Psoas muscle (tissue), 8 donors: Measurements from ENCODE around the gene POR. TPM values are rescaled to one million over a fixed set of nuclear protein-coding genes. Genes with fewer than 3 reads are reported as not detected.
A peak's percentile ranks its signal among the peaks of the same experiment; 100 is the strongest.
"Not testable (repeated sequence)": the region's sequence is repeated elsewhere in the genome, so short reads cannot be mapped to it uniquely, and the experiment has no call there.

Experiments used
- ATAC-seq, 4 donors: fragments of 200-7000 bp; cut with Tn5 transposase; one replicate each; pipeline ENCODE4 v1.9.1; 2020; ENCODE audit warnings: moderate library complexity in 3 of 4, mild to moderate bottlenecking in 2 of 4
- DNase-seq, 2 donors: peaks; one replicate each; pipeline ENCODE4 v3.0.0-alpha.2; 2020
- H3K27ac ChIP-seq: fragments of 200-600 bp; one replicate; pipeline ENCODE4 v1.8.0; 2022
- H3K27me3 ChIP-seq, 3 donors: fragments of 200-600 bp in 1 of 3; one replicate each; pipeline versions ENCODE4 v1.6.1 to v1.8.0; 2013 to 2022; ENCODE audit warnings: low read length in 2 of 3, mild to moderate bottlenecking in 2 of 3, moderate library complexity in 1 of 3; ENCODE audit not compliant: insufficient read depth in 3 of 3
- H3K36me3 ChIP-seq, 2 donors: fragments of 200-600 bp in 1 of 2; one replicate each; pipeline versions ENCODE4 v1.6.1 to v1.8.0; 2013 to 2022; ENCODE audit warnings: low read depth in 1 of 2, mild to moderate bottlenecking in 1 of 2, moderate library complexity in 1 of 2; ENCODE audit not compliant: insufficient read depth in 1 of 2
- H3K4me1 ChIP-seq: fragments of 200-600 bp; one replicate; pipeline ENCODE4 v1.8.0; 2022
- H3K4me3 ChIP-seq: fragments of 200-600 bp; one replicate; pipeline ENCODE4 v1.8.0; 2022; ENCODE audit warnings: mild to moderate bottlenecking
- H3K9me3 ChIP-seq: fragments of 200-600 bp; one replicate; pipeline ENCODE4 v1.8.0; 2022
- WGBS, 3 donors: extraction: QIAGEN DNeasy Blood & Tissue Kit; methylation state at CpG; one replicate each; pipeline versions ENCODE4 v1.1.6 to v1.1.7; 2013; 5-methylcytosine and 5-hydroxymethylcytosine counted together
- intact Hi-C, 2 donors: fragments of 100-400 bp; cut with DNase I; formaldehyde crosslinking; loops; one replicate each; pipeline versions ENCODE4 v1.11.0 to v1.14.2; 2022
- polyA plus RNA-seq, 3 donors: library from polyadenylated mRNA; stranded (reverse); fragments of 200-250 nt; gene quantifications; one replicate each; pipeline ENCODE4 v1.2.3, GENCODE V29; 2013
- total RNA-seq, 4 donors: library from RNA; stranded (reverse); fragmentation: NEBNext Ultra II Directional in 2 of 4; extraction: Animal tissue kit (Norgen Biotek cat#: 25700) in 2 of 4; gene quantifications; one replicate each; pipeline versions ENCODE4 v1.2.1 to v1.2.4, GENCODE V29; 2021 to 2023
- TF ChIP-seq, protein P1 (sequence below): fragments of 200-600 bp; IDR thresholded peaks from one replicate; pipeline ENCODE4 v1.8.0; 2022; ENCODE audit warnings: antibody characterized with exemption
- donor health status: healthy with polysubstance abuse.
- donor health status: DM: no; HTN: no; CAD: no; lungs with moderate emphysema.
- donor health status: Bipolar disorder and iron deficiency.
- donor health status: healthy.
- donor health status: DM: yes; HTN: yes; CAD: no.
- donor health status: DM: no; HTN: no; CAD: no.
- donor health status: DM: no; HTN: no; CAD: no.
- donor health status: DM: yes; HTN: yes; CAD: no.

POR gene
- total and polyA plus RNA-seq, 7 donors = 48.8 to 288 (median 138) TPM

DNA sequence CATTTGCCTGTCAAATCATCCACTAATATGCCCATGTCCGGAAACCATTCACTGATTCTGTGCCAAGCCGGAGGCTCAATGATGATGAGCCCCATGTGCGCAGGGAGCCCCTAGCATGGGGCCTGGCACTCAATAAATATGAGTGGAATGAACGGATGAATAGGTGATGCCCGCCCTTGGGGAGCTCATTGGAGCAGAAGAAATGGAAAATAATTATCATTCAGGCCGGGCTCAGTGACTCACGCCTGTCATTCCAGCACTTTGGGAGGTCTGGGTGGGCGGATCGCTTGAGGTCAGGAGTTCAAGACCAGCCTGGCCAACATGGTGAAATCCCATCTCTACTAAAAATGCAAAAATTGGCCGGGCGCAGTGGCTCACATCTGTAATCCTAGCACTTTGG lies 25.1 kb upstream of the POR start:
- Histone ChIP-seq H3K36me3 (peaks cover 0 to 33% of the 10 kb centered on the region in 2 donors), H3K4me3 (no peak overlapping the region), H3K27me3 (no peaks in the 10 kb centered on the region), H3K9me3 (no peaks in the 10 kb centered on the region), H3K4me1 (peaks cover 5% of the 10 kb centered on the region), H3K27ac (no peak overlapping the region)
- WGBS, 3 donors = 67 to 74% (median 68%) methylated on average over 11 of the region's 11 CpGs
- DNase-seq = no peak
- TF ChIP-seq, protein P1, sequence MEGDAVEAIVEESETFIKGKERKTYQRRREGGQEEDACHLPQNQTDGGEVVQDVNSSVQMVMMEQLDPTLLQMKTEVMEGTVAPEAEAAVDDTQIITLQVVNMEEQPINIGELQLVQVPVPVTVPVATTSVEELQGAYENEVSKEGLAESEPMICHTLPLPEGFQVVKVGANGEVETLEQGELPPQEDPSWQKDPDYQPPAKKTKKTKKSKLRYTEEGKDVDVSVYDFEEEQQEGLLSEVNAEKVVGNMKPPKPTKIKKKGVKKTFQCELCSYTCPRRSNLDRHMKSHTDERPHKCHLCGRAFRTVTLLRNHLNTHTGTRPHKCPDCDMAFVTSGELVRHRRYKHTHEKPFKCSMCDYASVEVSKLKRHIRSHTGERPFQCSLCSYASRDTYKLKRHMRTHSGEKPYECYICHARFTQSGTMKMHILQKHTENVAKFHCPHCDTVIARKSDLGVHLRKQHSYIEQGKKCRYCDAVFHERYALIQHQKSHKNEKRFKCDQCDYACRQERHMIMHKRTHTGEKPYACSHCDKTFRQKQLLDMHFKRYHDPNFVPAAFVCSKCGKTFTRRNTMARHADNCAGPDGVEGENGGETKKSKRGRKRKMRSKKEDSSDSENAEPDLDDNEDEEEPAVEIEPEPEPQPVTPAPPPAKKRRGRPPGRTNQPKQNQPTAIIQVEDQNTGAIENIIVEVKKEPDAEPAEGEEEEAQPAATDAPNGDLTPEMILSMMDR = no peak
- intact Hi-C loops = no loop called here
- no peak for ATAC-seq

DNA sequence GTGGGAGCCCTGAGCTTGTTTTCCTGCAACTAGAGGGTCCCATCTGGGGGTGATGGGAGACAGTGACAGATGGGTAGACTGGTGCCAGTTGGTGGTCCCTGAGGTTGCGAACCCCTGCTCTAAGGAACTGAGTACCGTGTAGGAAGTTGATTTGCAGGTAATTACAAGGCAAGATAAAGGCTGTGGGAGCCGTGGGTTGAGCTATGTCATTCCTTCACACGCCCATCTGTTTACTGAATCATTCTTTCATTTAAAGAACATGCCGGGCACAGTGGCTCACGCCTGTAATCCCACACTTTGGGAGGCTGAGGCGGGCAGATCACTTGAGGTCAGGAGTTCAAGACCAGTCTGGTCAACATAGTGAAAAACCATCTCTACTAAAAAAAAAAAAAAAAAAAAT lies 23.7 kb upstream of the POR start:
- intact Hi-C loops, H3K27me3 ChIP-seq, DNase-seq, H3K27ac ChIP-seq, H3K4me1 ChIP-seq, H3K9me3 ChIP-seq, ATAC-seq, H3K4me3 ChIP-seq: not testable (repeated sequence)
- H3K36me3 ChIP-seq = peaks cover 0 to 19% of the 10 kb centered on the region in 2 donors
- 85 to 90% (median 87%) methylated on average over 7 of the region's 7 CpGs for WGBS, 3 donors

DNA sequence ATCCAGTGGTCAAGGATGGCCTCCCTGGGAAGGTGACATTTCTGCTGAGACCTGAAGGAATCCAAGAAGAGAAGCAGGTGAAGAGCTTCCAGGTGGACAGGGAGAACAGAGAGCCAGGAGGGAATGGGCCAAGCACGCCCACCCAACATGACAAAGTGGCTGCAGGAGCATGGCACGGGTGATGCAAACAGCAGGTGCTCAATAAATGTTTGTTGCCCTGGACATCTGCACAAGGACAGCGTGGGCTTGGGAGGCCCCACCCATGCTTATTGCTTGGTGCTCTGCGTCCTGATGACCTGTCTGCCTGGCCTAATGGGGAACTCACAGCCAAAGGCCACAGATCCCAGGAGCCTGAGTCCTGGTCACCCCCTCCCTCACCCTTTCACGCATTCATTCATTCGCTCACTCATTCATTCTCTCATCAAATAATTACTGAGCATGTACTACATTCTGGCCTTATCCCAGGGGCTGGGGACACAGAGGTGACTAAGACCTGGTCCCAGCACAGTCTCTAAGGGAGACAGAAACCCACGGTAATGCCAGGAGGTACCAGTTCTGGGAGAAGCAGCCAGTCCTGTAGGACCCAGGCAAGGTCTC lies 23.0 kb upstream of the POR start:
- ATAC-seq (no peak), DNase-seq (no peak)
- Histone ChIP-seq H3K27ac (no peak overlapping the region), H3K27me3 (no peaks in the 10 kb centered on the region), H3K36me3 (peaks cover 0 to 12% of the 10 kb centered on the region in 2 donors), H3K4me1 (peaks cover 5% of the 10 kb centered on the region), H3K9me3 (no peaks in the 10 kb centered on the region), H3K4me3 (no peak overlapping the region)
- TF ChIP-seq, protein P1 = no peak
- intact Hi-C loops = no loop called here
- WGBS, 3 donors = 91 to 93% (median 92%) methylated on average over 7 of the region's 7 CpGs

DNA sequence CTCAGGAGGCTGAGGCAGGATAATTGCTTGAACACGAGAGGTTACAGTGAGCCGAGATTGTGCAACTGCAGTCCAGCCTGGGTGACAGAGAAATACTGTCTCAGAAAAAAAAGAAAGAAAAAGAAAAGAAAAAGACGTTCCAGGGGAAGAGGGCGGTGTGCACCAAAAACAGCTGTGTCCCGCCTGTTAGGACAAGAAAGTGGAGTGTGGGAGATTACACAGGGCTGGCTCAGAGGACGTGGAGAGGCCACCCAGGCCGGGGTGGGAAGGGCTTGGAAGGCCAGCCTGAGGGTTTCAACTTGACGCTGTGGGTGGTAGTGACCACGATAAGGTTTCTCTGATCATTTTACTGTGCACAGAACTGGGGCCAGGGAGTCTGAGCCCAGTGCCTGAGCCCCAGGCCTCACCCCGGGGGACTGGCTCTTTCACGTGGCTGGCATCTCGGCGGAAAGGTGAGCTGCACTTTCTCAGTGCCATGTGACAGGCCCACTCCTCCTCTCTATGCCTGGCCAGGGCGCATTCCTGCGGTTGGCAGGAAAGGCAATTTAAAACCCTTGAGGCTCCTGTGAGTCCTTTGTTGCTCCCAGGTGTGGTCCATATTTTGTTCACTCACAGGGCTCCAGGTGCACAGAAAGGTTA lies 22.2 kb upstream of the POR start:
- DNase-seq (peak; percentile 66 to 76), ATAC-seq (peak in 2 of 4 donors; percentile 18 to 47)
- 46 to 71% (median 61%) methylated on average over 15 of the region's 15 CpGs for WGBS, 3 donors
- no peak overlapping the region for H3K27ac ChIP-seq
- H3K4me1 ChIP-seq = peaks cover 5% of the 10 kb centered on the region
- H3K27me3 ChIP-seq = no peaks in the 10 kb centered on the region
- peaks cover 0 to 6% of the 10 kb centered on the region in 2 donors for H3K36me3 ChIP-seq
- intact Hi-C loops = no loop called here
- H3K9me3 ChIP-seq = no peaks in the 10 kb centered on the region
- H3K4me3 ChIP-seq = no peak overlapping the region
- TF ChIP-seq, protein P1 = no peak

DNA sequence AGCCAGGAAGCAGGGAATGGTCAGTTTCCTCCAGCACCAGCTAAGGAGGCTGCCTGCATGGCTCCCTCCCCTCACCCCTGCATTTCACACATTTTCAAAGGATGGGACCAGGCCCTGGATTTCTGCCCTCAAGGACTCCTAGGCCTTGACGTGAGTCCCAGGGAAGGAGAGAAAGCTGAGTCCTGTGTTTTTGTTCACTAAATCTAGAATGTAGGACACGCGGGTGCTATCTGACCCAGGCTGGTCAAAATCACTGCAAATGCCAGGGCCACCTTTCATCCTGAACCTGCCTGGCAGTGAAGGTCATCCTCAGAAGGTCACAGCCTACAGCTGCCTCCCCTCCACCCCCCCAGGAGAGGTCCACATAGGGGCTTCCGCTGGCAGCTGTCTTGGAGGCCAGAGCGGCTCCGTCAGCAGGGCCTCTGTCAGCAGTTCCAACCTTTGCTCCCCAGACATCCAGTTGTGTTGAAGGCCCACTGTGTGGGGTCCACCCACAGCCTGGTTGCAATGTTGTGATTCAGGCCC lies 18.1 kb upstream of the POR start:
- no peaks in the 10 kb centered on the region for H3K36me3 ChIP-seq
- WGBS, 3 donors = 82 to 93% (median 84%) methylated on average over 6 of the region's 6 CpGs
- H3K27me3 ChIP-seq = no peaks in the 10 kb centered on the region
- TF ChIP-seq, protein P1 = no peak
- H3K9me3 ChIP-seq = no peaks in the 10 kb centered on the region
- H3K27ac ChIP-seq = no peak overlapping the region
- no peaks in the 10 kb centered on the region for H3K4me1 ChIP-seq
- DNase-seq = no peak
- intact Hi-C loops = no loop called here
- no peak overlapping the region for H3K4me3 ChIP-seq
- ATAC-seq = no peak
